Natural killer cell treated with Interleukin-12 subunit alpha and Interleukin-12 subunit beta and Interleukin-15 and Interleukin-18, amount 100 ng/mL, for 72 hours (primary cell): ENCODE measurements around the gene LYPD4. TPM values are rescaled to one million over a fixed set of nuclear protein-coding genes. Genes with fewer than 3 reads are reported as not detected.
A peak's percentile ranks its signal among the peaks of the same experiment; 100 is the strongest.
"Not testable (repeated sequence)": the region's sequence is repeated elsewhere in the genome, so short reads cannot be mapped to it uniquely, and the experiment has no call there.

ENCODE experiments used
- ATAC-seq, 2 donors: fragments of 150-1000 bp; cut with Tn5 transposase in 1 of 2; sonication (Bioruptor Pico), chemical (Tn5 transposase) in 1 of 2; 2 replicates each; pipeline ENCODE4 v1.10.0; 2021
- DNase-seq: peaks from one replicate; pipeline ENCODE4 v3.0.0; 2022; ENCODE audit warnings: low spot score
- H3K27ac Mint-ChIP-seq, 2 donors: 1 replicate in 1 of 2; 2 replicates in 1 of 2; pipeline ENCODE4 v1.8.0; 2022; ENCODE audit warnings: mixed read lengths in 2 of 2, mild to moderate bottlenecking in 1 of 2, moderate library complexity in 1 of 2
- H3K27me3 Mint-ChIP-seq, 2 donors: 1 replicate in 1 of 2; 2 replicates in 1 of 2; pipeline ENCODE4 v1.8.0; 2022; ENCODE audit warnings: mixed read lengths in 2 of 2
- H3K36me3 Mint-ChIP-seq: one replicate; pipeline ENCODE4 v1.8.0; 2022; ENCODE audit warnings: mixed read lengths
- H3K4me1 Mint-ChIP-seq, 2 donors: 1 replicate in 1 of 2; 2 replicates in 1 of 2; pipeline ENCODE4 v1.8.0; 2022; ENCODE audit warnings: low read depth in 2 of 2, mixed read lengths in 2 of 2, mild to moderate bottlenecking in 1 of 2
- H3K4me3 Mint-ChIP-seq: one replicate; pipeline ENCODE4 v1.8.0; 2022; ENCODE audit warnings: mixed read lengths
- H3K9me3 Mint-ChIP-seq: 2 replicates; pipeline ENCODE4 v1.8.0; 2022; ENCODE audit warnings: mixed read lengths
- total RNA-seq, 2 donors: library from RNA; stranded (reverse); gene quantifications; one replicate each; pipeline ENCODE4 v1.2.3, GENCODE V29; 2022

The LYPD4 gene
- total RNA-seq, 2 donors from 2014 or later = not detected

DNA sequence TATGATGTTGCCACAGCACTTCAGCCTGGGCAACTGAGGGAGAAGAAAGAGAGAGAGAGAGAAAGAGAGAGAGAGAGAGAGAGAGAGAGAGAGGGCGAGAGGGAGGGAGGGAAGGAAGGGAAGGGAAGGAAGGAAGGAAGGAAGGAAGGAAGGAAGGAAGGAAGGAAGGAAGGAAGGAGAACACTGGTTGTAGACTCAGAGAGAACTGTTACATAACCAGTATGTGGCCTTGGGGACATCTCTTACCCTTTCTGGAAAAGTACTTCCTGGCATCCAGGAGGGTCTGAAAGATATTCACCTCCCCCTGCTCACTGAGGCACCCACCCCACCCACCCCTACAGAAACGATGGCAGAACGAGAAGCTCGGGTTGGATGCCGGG is 35.8 kb upstream of the LYPD4 start:
- H3K4me1 Mint-ChIP-seq = peaks cover 31 to 49% of the 10 kb centered on the region in 2 donors
- no peak for ATAC-seq
- peaks cover 7% of the 10 kb centered on the region for H3K36me3 Mint-ChIP-seq
- no peak overlapping the region for H3K4me3 Mint-ChIP-seq
- H3K9me3 Mint-ChIP-seq = no peaks in the 10 kb centered on the region
- no peaks in the 10 kb centered on the region for H3K27me3 Mint-ChIP-seq
- H3K27ac Mint-ChIP-seq = peak overlapping the region; percentile 18 to 88
- DNase-seq = no peak

DNA sequence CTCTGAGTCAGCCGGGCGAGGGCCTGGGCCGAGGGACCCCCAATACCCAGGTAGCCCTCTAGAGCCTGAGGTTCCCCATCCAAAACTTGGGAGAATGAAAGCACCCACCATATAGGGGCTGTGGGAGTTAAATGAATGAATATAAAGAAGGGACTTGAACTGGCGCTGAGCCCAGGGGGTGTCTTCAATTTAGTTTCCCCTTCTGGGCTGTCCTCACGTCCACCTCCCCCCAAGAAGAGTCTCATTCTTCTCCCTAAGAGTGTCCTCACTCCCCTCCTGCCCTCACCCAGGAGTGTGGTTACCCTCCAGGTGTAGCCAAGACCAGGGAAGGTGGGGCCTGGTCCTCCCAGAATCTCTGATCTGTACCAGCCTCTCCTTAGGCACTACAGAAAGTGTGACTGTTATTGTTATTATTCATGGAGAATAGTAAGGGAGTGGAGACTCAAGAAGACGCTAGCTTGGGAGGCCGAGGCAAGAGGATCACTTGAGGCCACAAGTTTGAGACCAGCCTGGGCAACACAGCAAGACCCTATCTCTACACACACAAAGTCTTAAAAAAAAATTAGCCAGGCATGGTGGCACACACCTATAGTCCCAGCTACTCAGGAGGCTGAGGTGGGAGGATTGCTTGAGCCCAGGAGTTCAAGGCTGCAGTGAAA is 35.3 kb upstream of the LYPD4 start:
- no peak for ATAC-seq
- no peak overlapping the region for H3K4me3 Mint-ChIP-seq
- peaks cover 27 to 45% of the 10 kb centered on the region in 2 donors for H3K4me1 Mint-ChIP-seq
- peaks cover 7% of the 10 kb centered on the region for H3K36me3 Mint-ChIP-seq
- H3K27me3 Mint-ChIP-seq = no peaks in the 10 kb centered on the region
- peak overlapping the region; percentile 18 to 88 for H3K27ac Mint-ChIP-seq
- H3K9me3 Mint-ChIP-seq = no peaks in the 10 kb centered on the region
- no peak for DNase-seq

DNA sequence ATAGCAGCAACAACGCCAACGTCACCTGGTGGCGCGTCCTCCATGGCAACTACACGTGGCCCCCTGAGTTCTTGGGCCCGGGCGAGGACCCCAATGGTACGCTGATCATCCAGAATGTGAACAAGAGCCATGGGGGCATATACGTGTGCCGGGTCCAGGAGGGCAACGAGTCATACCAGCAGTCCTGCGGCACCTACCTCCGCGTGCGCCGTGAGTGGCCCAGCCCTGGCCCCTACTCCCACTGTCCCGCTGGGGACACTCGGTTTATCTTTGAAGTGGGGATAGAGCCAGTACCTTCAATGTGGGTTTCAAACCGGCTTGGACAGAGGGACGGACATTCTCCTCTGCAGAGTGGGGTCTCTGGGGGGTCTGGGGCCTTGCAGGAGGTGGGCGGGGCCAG is 34.6 kb upstream of the LYPD4 start:
- peak overlapping the region in 1 of 2 donors; percentile 88 for H3K27ac Mint-ChIP-seq
- no peaks in the 10 kb centered on the region for H3K27me3 Mint-ChIP-seq
- DNase-seq (no peak), ATAC-seq (no peak)
- peaks cover 24 to 43% of the 10 kb centered on the region in 2 donors for H3K4me1 Mint-ChIP-seq
- no peak overlapping the region for H3K4me3 Mint-ChIP-seq
- peaks cover 7% of the 10 kb centered on the region for H3K36me3 Mint-ChIP-seq
- no peaks in the 10 kb centered on the region for H3K9me3 Mint-ChIP-seq

DNA sequence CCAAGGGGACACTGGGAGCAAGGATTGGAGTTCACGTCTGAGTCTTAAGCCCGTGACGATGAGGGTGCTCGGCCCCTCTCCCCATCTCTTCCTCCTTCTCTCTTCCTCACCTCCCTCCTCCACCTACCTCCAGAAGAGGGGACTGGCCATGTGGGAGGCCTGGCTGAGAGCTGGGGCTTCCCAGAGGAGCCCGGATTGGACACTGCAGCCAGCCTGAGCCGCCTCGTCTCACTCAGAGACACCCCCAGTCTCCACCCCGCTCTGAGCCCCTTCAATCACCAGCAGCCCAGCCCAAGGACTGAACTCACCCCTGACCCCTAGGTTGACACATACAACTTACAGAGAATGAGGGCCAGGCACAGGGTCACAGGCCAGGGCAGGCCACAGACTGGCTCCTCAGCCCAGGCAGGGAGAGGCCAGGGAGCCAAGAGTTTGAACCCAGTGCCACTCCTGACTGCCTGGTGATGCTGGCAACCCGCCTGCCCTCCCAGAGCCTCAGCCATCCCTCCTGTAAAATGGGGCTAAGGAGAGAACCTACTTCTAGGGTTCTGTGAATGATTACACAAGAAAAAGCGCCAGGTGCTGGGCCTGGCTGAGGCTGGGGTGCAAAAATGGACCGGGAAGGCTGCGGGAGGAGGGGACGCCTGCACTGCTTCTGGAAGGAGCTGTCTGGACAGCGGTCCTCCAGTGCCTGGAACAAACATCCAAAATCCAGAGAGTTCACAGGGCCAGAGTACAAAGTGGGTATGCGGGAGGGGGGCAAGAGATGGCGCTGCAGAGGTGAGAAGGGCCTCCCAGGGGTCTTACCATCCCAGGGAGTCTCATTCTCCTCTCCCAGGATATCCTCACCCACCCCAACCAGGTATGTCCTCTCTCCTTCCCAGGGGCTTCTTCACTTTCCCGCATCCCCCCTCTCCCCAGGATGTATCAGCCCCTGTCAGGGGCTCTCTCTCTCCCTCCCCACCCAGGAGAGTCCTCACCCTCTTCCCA is 33.7 kb upstream of the LYPD4 start:
- no peak overlapping the region for H3K4me3 Mint-ChIP-seq
- H3K9me3 Mint-ChIP-seq = no peaks in the 10 kb centered on the region
- ATAC-seq (no peak), DNase-seq (no peak)
- peaks cover 20 to 38% of the 10 kb centered on the region in 2 donors for H3K4me1 Mint-ChIP-seq
- peak overlapping the region; percentile 87 to 88 for H3K27ac Mint-ChIP-seq
- no peaks in the 10 kb centered on the region for H3K27me3 Mint-ChIP-seq
- H3K36me3 Mint-ChIP-seq = peaks cover 7% of the 10 kb centered on the region

DNA sequence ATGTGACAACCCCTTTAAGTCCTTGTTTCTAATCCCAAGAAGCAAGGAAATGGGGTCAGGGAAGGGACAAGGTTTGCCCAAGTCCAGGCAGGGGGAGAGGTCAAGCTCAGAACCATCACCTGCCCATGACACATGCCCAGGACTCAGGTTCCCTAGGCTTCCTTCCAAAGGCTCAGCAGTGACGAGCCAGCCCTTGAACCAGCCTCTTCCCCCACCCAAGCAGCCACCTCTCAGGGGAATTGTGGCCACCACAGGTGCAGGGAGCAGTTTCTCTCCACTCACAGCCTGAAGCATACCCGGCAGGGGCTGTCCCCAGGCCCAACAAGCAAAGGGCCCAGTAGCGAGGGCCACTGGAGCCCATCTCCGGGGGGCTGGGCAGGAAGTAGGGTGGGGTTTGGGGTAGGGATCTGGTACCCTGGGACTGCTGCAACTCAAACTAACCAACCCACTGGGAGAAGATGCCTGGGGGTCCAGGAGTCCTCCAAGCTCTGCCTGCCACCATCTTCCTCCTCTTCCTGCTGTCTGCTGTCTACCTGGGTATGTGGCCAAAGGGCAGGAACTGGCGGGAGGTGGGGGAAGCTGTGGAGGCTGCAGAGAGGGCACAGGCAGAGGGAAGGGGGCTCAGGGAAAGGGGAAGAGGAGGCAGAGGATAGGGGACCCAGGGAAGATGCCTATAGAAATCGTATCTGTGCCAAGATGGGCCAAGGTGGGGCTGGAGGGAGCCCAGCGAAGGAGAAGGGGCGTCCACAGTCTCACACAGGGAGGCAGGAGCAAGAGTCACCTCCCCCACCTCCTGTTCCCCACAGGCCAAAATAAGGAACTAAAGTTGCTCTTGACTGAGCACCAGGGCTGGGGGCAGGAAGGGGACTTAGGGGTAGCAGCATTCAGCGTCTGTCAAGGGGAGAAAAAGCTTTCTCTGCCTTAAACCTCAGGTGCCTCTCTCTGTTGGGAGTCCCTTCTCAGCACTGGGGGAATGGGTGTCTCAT is 32.7 kb upstream of the LYPD4 start, which contains the start of gene CD79A:
TSS of gene CD79A (plus strand) at position 433 of the 986 bp plus-strand sequence. CDS start at position 459, 26 bp downstream.
- H3K9me3 Mint-ChIP-seq = no peaks in the 10 kb centered on the region
- H3K4me1 Mint-ChIP-seq = peaks cover 22 to 39% of the 10 kb centered on the region in 2 donors
- DNase-seq (no peak), ATAC-seq (no peak)
- H3K36me3 Mint-ChIP-seq = peaks cover under 1% of the 10 kb centered on the region
- no peaks in the 10 kb centered on the region for H3K27me3 Mint-ChIP-seq
- no peak within 1 kb of the TSS for H3K4me3 Mint-ChIP-seq
- peak within 1 kb of the TSS; percentile 87 to 88 for H3K27ac Mint-ChIP-seq

- not testable (repeated sequence) for H3K36me3 Mint-ChIP-seq, H3K27me3 Mint-ChIP-seq, DNase-seq, ATAC-seq, H3K9me3 Mint-ChIP-seq
- H3K4me1 Mint-ChIP-seq = peaks cover 31 to 49% of the 10 kb centered on the region in 2 donors
- peak overlapping the region; percentile 87 to 88 for H3K27ac Mint-ChIP-seq
- H3K4me3 Mint-ChIP-seq = peak overlapping the region; percentile 69
These were observed 31.5 kb upstream of the LYPD4 start for GRCh38 chr19:41875973-41876372.

GRCh38 chr19:41872775-41873647 is 28.5 kb upstream of the LYPD4 start:
- Mint-ChIP-seq H3K4me1 (peaks cover 48 to 49% of the 10 kb centered on the region in 2 donors), H3K27me3 (no peaks in the 10 kb centered on the region), H3K4me3 (peak overlapping the region; percentile 49), H3K36me3 (peaks cover 8% of the 10 kb centered on the region), H3K27ac (peak overlapping the region; percentile 92 to 97), H3K9me3 (no peaks in the 10 kb centered on the region)
- ATAC-seq (no peak), DNase-seq (no peak)

- Mint-ChIP-seq H3K27ac (peak overlapping the region; percentile 92 to 97), H3K4me3 (peak overlapping the region; percentile 20), H3K4me1 (peaks cover 46 to 54% of the 10 kb centered on the region in 2 donors), H3K36me3 (peaks cover 13% of the 10 kb centered on the region), H3K27me3 (no peaks in the 10 kb centered on the region), H3K9me3 (no peaks in the 10 kb centered on the region)
- DNase-seq (no peak), ATAC-seq (no peak)
These were observed 27.9 kb upstream of the LYPD4 start for GRCh38 chr19:41872384-41872774.

DNA sequence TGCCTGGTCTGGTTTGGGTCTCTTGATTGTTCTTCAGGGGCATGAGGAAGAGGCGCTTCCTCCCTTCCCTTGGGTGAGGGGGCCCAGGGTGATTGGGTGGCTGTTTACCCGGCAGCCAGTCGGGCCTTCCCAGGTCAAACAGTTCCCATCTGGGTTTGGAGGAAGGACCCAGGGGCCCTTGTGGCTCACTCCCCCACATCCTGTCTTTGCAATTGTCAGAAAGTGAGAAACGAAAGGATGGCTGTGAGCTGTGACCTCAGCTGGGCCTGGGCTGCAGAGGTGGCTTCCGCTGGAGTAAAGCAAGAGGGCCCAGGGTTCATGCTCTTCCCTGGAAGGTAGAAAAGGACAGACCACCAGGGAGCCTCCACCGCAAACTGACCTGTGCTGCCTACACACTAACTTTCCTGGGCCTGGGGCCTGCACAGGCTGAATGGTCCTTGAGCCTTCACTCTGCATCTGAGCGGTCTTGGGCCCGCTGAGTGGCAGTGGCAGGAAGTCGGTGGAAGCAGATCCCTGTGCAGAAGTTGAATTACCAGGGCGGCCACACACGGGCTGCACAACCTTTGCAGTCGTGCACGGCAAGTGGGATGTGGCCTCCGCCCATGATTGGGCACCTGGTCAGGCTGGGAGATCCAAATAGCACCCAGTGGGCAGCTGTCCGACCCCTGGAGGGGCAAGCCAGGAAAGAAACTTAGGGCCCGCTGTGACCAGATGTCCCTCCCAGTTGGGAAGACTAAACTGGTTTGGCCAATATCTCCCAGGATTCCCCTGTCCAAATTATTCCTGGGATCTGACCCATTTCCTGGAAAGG is 27.3 kb upstream of the LYPD4 start:
- no peaks in the 10 kb centered on the region for H3K9me3 Mint-ChIP-seq
- H3K4me3 Mint-ChIP-seq = peak overlapping the region; percentile 84
- DNase-seq (peak; percentile 85), ATAC-seq (peak; percentile 85 to 88)
- H3K27ac Mint-ChIP-seq = peak overlapping the region; percentile 92 to 97
- no peaks in the 10 kb centered on the region for H3K27me3 Mint-ChIP-seq
- H3K4me1 Mint-ChIP-seq = peaks cover 43 to 54% of the 10 kb centered on the region in 2 donors
- peaks cover 13% of the 10 kb centered on the region for H3K36me3 Mint-ChIP-seq

GRCh38 chr19:41870401-41870873 is 26.0 kb upstream of the LYPD4 start:
- DNase-seq (no peak), ATAC-seq (no peak)
- Mint-ChIP-seq H3K4me1 (peaks cover 38 to 54% of the 10 kb centered on the region in 2 donors), H3K4me3 (peak overlapping the region; percentile 67), H3K9me3 (no peaks in the 10 kb centered on the region), H3K36me3 (peaks cover 13% of the 10 kb centered on the region), H3K27me3 (no peaks in the 10 kb centered on the region), H3K27ac (peak overlapping the region; percentile 92 to 97)

- peak overlapping the region; percentile 92 to 97 for H3K27ac Mint-ChIP-seq
- H3K36me3 Mint-ChIP-seq = peaks cover 13% of the 10 kb centered on the region
- no peaks in the 10 kb centered on the region for H3K27me3 Mint-ChIP-seq
- peaks cover 38 to 55% of the 10 kb centered on the region in 2 donors for H3K4me1 Mint-ChIP-seq
- H3K9me3 Mint-ChIP-seq = no peaks in the 10 kb centered on the region
- ATAC-seq = no peak
- no peak overlapping the region for H3K4me3 Mint-ChIP-seq
- no peak for DNase-seq
These were observed 25.0 kb upstream of the LYPD4 start for GRCh38 chr19:41869374-41869955.
